ELR (cell line): ENCODE results near the gene THEMIS.
"Not testable (repeated sequence)": the region's sequence is repeated elsewhere in the genome, so short reads cannot be mapped to it uniquely, and the experiment has no call there.

Experiments
- DNase-seq: peaks from one replicate; pipeline ENCODE4 v3.0.0-alpha.2; 2015; ENCODE audit warnings: low read depth

The THEMIS gene, protein sequence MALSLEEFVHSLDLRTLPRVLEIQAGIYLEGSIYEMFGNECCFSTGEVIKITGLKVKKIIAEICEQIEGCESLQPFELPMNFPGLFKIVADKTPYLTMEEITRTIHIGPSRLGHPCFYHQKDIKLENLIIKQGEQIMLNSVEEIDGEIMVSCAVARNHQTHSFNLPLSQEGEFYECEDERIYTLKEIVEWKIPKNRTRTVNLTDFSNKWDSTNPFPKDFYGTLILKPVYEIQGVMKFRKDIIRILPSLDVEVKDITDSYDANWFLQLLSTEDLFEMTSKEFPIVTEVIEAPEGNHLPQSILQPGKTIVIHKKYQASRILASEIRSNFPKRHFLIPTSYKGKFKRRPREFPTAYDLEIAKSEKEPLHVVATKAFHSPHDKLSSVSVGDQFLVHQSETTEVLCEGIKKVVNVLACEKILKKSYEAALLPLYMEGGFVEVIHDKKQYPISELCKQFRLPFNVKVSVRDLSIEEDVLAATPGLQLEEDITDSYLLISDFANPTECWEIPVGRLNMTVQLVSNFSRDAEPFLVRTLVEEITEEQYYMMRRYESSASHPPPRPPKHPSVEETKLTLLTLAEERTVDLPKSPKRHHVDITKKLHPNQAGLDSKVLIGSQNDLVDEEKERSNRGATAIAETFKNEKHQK

DNA sequence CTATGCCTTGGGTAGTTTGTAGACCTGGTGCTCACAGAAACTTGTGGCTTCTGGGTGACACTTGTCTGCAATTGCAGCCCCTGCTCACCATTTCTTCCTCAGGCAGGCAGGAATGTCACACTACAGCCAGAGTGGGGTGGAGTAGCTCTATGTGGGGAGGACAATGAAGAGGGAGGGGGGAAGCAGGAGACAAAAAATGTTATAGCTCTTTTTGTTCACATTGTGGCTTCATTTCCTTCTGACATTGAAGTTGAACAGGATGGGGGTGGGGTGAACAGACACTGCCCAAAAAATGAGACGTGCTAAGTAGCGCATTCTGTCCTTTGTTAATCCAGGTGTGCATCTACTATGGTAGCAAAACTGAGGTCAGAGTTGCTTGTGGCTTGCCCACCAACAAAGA is at the start of gene THEMIS:
Gene THEMIS (minus strand): TSS at position 124 of the 400 bp plus-strand sequence. CDS start 126 bp downstream, outside the sequence.
- DNase-seq = no peak

DNA sequence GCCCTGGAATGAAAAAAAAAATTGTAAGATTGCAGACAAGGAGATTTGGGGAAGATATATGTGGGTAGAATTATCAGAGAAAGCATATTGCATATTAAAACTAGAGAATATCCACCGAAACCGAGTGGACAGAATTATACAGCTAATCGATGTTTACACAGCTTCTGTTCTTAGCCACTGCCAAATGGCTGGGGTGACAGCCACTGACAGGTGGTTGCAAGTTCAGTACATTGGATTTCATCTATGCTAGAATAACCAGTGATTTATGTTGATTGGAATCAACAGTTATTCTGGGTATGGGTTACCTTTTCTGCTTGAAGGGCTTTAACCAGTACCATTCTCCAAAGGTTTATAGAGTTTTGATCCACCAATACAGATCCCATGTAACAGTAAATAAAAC is 48.4 kb upstream of the THEMIS start:
- DNase-seq = no peak

DNA sequence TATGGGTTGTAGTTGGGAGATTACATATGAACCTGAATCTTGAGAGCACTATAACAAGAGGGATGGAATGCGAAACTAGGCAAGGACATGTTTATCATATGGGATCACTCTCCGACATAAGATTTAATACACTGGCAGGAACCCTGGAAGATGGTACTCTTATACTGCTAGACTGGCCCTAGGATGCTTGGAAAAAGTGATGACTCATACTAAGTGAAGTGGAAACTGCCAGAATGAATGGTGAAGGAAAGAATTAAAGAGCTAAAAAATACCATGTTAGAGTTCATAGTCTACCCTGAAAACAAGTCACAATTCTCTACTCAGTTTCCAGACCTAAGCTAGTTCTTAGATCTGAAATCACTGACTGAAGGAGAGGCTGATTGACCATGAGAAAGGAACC is 45.5 kb upstream of the THEMIS start:
- DNase-seq = no peak

DNA sequence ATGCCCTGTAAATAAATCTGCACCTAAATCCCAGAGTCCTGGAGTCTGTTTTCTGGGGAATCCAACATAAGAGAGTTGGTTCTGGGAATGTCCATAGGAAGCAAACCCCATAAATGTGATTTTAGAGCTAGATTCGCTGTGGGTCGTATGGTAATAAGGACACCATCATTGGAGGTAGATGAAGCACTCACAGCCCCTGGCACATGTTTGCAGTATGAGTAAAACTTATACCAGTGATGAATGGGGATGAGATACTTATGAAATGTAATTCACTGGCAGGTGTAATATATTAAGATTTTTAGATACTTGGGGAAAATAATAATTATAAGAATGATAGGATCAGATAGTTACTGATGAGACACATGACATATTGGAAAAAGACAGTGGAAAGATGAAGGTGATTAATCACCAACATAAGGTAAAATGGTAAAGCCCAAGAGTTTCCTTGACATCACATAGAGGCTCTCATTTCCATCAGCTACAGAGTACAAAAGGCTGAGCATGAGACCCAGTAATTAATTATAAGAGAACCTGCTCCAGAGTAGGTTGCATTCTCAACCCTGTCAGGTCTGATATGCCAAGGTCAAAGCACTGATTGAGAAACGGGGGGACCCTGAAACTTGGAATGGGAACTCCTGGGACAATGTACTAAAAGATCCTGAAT is 44.7 kb upstream of the THEMIS start:
- DNase-seq = no peak

DNA sequence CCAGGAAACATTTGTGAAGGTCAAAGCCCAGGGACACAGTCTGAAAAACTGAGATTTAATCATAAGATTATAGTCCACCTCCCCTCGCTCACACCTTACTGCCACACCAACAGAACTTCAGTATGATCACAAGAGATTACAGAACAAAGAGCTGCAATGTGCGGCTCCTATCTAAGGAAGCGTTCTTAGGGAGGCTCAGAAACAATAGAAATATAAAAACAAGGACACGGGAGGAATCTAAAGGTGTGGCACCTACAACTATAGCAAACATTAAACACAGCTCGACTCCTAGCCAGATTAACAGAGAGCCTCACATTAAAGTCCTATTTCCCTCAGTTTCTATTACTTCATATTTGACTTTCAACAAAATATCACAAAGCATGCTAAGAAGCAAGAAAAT is 40.4 kb upstream of the THEMIS start:
- DNase-seq = no peak

DNA sequence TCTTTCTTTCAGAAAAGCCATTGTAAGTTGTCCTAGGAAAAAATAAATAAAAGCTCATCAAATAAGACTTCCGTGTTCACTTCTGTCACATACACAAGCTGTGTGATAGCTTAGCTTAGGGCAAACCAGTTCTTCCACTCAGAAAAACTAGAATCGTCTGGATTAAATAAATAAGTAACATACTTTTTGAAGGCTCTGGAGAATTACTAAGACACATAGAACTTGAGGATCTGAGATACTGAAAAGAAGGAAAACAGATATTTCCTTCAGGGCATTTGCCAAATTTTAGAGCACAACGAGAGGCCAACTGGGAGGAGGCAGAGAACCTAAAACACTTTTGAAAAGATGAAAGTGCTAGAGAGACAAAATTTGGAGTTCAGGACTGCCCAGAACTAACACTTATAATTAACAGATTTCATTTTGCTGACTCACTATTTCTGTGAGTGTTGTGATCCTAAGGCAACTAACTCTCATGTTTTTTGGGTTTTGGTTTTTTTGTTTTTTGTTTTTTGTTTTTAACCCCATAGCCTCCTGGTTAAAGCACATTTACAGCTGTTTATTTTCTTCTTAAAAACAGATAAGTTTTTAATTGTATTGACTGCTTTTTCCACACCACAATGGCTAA is 38.7 kb upstream of the THEMIS start:
- peak; percentile 7 for DNase-seq

DNA sequence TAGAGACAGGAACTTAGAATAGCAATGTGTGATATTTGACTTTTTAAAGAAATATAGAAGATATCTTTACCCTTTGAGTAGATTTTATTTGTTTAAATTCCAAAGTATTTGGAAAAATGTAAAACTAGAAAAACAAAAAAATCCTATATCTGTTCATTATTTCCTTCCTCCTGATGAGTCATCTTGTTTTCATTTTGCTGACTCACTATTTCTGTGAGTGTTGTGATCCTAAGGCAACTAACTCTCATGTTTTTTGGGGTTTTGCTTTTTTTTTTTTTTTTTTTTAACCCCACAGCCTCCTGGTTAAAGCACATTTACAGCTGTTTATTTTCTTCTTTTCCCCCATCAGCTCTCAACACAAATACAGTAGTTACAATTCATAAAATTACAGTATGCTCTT is 37.8 kb upstream of the THEMIS start:
- peak; percentile 79 for DNase-seq

DNA sequence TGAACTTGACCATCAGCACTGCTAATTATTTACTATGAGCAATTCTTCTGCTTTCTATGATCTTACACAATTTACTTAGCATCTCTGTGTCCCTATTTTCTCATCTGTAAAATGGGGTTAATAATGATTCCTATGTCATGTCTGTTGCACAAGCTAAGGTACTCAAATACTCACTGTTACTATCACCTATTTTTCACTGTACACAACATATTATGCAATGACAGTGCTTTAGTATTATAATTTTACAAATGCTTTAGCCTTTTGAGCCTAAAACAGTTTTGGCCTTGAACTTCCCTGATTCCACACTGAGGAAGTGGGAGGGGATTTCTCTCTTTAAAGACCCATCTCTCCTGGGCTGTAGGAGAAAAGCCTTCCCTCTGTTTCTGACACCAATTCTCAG is 36.9 kb upstream of the THEMIS start:
- no peak for DNase-seq

DNA sequence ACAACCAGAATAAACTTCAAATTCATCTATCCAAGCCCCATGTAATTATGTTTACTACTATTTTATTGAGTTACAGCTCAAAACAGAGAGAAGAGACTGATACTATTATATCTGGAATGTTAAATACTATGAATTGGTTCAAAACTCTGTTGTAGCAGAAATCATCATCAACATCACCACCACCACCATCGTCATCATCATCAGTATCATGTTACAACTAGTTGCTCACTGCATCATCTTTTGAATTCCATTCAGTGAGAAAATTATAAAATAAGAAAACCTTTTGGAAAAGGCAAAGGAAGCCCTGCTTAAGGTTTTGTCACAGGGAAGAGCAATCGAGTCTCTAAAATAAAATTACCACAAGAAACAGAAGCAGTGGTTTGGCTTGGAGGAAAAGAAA is 36.2 kb upstream of the THEMIS start:
- no peak for DNase-seq

DNA sequence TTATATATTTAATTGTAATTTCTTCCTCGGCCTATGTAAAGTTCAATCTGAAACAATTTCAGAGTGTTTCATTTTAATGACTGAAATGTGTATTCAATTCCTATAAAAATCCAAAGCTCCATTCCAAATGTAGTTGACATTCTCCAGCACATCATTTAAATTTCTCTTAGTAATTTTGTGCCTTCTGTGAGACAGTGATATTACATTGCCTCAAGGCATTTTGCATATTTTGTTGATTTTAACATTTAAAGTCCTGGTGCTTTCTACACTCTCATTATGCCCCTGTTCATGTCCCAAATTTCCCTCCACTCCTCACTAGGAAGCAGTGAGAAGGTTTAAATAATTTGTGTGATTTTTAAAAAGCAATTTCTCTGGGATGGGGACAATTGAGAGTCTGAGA is 34.1 kb upstream of the THEMIS start:
- DNase-seq = no peak

DNA sequence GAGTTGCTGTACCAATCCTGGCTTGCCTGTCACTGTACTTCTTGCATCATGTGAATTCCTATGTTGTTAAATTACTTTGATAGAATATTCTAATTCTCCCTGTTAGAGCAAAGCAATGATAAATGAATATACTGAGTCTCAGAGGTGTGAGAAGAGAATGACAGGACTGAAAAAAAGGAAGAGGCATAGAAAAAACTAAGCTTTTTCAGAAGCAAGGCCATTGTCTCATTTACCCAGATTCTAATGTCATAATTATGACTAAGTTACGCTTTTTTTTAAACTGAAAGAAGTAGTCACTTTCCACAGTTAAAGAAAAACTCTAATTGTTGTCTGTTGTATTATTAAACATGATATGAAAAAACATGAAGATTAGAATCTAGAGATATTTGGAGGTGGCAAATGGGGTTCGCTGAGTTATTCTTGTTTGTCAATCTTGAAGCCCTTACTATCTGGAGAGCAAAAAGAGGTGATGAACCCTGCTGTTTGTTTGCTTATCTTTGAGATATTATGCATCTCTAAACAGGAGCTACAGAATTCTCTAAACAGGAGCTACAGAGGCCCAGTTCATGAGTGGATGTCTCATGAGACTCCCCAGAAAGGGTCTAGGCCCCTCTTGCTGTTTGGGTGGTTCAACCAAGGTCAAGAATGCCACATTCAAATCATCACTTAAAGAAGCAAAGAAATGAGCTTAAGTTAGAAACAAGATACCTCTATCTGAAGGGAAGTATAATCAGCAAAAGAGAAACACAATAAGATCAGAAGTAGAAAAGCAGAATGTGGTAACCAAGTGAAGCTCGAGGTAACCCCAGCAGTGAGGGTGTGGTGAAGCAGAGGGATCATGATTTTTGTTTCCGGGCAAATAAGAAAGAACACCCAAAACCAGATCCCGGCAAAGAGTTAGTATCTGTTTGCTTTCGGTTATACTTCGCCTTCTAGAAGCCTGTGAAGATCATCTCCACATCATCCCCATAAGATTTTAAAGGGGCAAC is 33.3 kb upstream of the THEMIS start:
- DNase-seq = no peak

DNA sequence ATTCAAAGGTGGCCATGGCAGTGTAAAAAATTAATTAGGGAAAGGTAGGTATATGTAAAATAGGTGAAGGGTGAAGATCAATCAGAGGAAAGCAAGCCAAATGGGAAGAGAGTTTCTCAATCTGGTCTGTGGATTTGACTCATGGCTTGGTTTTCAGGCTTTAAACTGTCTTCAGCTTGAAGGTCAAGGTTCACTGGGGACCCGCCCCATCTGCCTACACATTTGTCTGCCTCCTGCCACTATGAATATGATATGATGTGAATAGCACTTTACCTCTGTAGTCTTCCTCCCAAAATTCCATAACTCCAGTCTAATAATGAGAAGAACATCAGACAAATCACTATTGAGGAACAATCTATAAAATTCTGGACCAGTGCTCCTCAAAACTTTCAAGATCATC is 32.3 kb upstream of the THEMIS start:
- no peak for DNase-seq

DNA sequence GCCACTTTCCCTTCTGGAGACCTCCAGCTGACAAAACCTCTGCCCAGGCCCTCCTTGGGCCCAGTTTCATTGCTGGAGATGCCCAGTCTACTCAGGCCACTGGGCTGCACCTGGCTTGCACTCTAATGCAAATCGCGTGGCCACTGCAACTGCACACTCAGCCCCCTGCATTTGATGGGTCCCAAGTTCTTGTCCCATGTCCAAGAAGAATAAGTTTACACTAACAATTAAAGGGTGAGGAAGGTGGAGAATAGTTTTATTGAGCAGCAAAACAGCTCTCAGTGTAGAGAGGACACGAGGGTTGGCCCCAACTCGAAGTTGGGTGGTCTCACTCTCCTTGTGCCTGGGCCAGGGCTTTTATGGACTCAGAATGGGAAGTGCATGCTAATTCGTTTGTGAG is 31.9 kb upstream of the THEMIS start:
- no peak for DNase-seq

DNA sequence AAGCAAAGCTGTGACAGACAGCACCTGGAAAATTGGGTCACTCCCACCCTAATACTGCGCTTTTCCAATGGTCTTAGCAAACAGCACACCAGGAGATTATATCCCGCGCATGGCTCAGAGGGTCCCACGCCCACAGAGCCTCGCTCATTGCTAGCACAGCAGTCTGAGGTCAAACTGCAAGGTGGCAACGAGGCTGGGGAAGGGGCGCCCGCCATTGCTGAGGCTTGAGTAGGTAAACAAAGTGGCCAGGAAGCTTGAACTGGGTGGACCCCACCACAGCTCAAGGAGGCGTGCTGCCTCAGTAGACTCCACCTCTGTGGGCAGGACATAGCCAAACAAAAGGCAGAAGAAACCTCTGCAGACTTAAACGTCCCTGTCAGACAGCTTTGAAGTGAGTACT is 25.6 kb upstream of the THEMIS start:
- DNase-seq = not testable (repeated sequence)

DNA sequence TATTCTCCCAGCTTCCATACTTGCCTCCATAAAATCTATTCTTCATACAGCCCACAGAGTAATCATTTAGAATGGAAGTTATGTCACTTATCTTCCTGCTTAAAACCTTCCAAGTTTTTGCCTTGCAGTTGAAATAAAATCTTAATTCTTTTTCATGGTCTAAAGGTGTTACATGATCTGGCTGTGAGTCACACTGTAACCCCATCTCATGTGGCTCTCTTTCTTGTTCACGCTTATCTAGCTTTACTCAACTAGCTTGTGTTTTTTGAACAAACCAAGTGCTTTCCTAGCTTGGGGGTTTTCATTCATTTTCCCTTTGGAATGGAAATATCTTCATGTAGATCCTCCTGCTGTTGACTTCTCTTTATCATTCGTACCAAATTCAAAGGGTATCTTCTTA is 23.6 kb upstream of the THEMIS start:
- peak; percentile 9 for DNase-seq

DNA sequence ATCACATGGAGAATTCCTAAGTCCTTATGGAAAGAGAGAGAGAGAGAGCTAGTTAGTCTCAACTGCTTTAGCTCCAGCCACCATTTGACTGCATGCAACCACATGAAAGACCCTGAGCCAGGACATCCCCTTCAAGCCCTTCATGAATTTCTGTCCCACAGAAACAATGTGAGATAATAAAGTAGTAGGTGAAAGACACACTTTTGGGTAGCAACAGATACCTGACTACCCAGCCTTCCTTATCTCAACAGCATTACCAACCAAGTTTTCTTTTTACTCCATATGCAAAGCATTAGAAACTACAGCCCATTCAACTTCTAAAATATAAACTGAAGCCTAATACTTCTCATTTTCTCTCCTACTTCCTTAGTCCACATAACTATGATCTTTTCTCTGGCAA is 23.2 kb upstream of the THEMIS start:
- no peak for DNase-seq

DNA sequence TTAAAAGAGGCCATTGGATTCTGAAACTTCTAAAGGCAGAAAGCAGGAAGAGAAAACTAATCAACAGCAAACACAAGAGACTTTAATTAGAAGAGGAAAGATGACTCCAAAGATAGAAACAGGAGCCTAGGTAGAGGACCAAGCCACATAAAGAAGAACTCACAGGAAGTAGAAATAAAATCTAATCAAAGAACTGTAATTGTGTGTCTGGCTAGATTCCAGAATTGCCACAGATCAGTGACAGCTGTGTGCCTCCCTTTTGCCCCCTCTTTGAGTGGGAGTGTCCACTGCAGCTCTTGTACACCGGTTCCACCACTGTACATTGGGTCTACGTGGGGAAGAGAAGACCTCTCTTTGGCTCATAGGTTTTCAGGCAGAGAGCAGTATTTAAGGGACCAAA is 22.3 kb upstream of the THEMIS start:
- DNase-seq = no peak

DNA sequence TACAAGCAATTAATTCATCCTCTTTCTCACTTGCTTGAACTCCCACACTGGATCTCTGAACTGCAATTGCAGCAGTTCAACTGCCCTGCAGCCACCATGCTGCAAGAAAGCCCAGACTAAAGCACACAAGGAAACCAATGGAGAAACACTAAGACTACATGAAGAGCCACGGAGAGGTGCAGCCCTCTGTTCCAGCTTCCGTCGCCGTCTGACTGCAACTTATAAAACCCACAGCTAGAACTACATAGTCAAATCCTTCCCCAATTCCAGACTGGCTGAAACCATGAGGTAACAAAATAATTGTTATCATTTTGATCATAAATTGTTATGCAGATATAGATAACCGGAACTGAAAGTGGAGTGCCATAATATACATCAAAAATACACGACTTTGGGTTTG is 21.1 kb upstream of the THEMIS start:
- DNase-seq = no peak

DNA sequence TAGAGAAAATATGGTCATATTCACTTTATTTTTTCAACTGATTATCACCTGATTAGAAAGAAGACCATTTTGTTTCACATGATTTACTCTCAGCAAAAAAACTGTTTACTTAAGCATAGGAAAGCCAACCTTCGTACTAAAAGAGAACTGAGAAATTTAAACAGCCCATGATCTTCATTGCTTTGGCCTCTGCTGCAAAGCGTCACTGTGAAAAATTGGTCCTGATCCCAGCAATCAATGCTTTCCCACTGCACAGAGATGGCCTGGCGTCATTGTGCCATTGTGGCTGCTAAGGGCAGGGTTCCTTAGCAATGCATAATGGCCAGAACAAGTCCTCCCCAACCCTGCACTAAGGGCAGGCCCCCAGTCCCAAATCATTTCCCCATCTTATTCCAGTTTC is 19.9 kb upstream of the THEMIS start:
- DNase-seq = no peak

DNA sequence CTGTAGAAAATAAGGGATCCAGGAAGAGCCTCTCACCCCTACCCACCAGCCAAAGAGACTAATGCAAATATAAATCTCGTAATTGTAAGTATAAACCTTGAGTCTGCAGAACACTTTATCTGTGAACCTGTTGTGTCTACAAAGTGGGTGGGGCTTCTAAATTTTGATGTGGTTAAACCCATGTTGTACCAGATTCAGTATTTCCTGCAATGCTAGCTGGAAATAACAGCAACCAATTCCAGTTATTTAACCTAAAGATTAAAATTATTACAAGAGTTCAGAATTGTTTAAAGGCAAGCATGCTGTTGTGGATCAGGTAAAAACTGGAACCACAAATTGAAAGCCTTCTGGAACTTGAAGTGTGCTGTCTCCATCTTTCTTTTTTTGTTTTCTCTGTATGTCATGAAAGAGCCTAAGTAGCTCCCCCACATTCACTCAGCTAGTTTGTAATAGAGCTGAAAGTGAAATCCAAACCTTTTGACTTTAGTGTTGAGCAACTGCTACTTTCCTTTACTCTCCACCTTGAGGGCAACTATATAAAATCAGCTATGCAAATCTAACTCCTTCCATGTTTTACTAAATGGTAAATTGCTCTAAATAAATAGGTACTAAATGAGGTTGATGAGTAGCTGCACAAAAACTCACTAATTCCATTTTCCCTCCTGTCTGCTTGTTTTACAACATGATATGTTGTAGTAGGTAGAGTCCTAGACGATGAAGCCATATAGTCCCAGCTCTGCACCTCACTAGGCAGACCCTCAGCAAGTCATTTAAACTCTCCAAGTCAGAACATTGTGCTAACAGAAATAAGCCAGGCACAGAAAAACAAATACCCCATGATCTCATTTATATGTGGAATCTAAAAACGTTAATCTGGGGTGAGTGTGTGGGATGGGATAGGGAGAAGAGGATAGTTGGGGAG is 17.9 kb upstream of the THEMIS start:
- DNase-seq = no peak
